Upper lobe of left lung (tissue), 4 donors: ENCODE data around the gene ABLIM2.

Source experiments
- EP300 ChIP-seq, 4 donors: sonication (generic); formaldehyde crosslinking; IDR thresholded peaks; one replicate each; pipeline ENCODE4 v1.5.1; 2017; ENCODE audit warnings: antibody characterized with exemption in 4 of 4, control low read depth in 2 of 4
- POLR2A ChIP-seq, 4 donors: fragments of 450-650 bp; IDR thresholded peaks; one replicate each; pipeline ENCODE4 v1.5.1; 2016 to 2017; ENCODE audit warnings: antibody characterized with exemption in 4 of 4, mild to moderate bottlenecking in 2 of 4
- TF ChIP-seq, protein P1 (sequence below), 6 experiments: fragments of 450-650 bp in 4 of 6; fragments of 200-600 bp in 2 of 6; sonication (generic) in 2 of 6; IDR thresholded peaks; one replicate each; pipeline ENCODE4 v1.5.1; 2016 to 2019; ENCODE audit warnings: antibody characterized with exemption in 6 of 6

DNA sequence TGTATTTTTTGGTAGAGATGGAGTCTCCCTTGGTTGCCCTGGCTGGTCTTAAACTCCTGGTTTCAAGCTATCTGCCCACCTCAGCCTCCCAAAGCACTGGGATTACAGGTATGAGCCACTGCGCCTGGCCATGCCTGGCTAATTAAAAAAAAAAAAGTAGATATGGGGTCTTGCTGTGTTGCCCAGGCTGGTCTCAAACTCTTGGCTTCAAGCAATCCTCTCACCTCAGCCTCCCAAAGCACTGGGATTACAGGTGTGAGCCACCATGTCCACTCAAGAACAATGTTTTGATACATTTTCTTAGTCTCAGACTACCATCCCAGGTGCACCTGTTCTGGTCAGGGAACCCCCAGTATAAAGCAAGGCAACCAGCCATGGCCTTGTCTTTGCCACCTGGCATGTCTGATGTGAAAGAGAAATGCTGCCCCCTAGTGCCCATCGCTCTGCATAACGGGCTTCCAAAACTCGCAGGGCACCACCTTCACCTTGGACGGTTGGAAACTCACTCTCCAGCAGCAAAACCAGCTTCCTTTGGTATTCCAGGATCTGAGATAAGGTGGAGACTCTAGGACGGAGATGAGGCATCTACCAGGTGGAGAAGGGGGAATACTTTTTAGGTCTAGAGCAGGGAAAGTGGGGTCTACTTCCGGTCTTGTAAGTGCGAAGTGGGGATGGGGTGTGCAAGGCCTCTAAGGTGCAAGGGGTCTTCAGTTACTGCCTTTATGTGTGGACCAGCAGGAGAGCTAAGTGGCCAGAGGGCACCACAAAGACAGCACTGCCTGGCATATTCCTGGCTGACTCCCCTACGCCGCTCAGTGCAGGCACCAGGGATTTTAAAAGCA lies 171.2 kb downstream of the ABLIM2 start:
- TF ChIP-seq POLR2A (IDR thresholded peaks at IDR 0.05) (no peak), EP300 (IDR thresholded peaks at IDR 0.05) (no peak)
- TF ChIP-seq, protein P1, sequence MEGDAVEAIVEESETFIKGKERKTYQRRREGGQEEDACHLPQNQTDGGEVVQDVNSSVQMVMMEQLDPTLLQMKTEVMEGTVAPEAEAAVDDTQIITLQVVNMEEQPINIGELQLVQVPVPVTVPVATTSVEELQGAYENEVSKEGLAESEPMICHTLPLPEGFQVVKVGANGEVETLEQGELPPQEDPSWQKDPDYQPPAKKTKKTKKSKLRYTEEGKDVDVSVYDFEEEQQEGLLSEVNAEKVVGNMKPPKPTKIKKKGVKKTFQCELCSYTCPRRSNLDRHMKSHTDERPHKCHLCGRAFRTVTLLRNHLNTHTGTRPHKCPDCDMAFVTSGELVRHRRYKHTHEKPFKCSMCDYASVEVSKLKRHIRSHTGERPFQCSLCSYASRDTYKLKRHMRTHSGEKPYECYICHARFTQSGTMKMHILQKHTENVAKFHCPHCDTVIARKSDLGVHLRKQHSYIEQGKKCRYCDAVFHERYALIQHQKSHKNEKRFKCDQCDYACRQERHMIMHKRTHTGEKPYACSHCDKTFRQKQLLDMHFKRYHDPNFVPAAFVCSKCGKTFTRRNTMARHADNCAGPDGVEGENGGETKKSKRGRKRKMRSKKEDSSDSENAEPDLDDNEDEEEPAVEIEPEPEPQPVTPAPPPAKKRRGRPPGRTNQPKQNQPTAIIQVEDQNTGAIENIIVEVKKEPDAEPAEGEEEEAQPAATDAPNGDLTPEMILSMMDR (IDR thresholded peaks at IDR 0.05): peak; percentile 71 to 90 (median 82)
